Gastroesophageal sphincter (tissue), 3 donors: Measurements from ENCODE around the gene MMP17.

ENCODE experiments used
- CTCF ChIP-seq, 4 experiments: fragments of 200-600 bp in 2 of 4; fragments of 450-650 bp in 2 of 4; sonication (generic) in 1 of 4; IDR thresholded peaks; one replicate each; pipeline ENCODE4 v1.5.1; 2017 to 2019; ENCODE audit warnings: antibody characterized with exemption in 4 of 4, mild to moderate bottlenecking in 2 of 4, moderate library complexity in 2 of 4
- EP300 ChIP-seq: sonication (generic); formaldehyde crosslinking; IDR thresholded peaks from one replicate; pipeline ENCODE4 v1.6.1; 2017; ENCODE audit warnings: antibody characterized with exemption, mild to moderate bottlenecking
- POLR2A ChIP-seq, 2 donors: fragments of 450-650 bp; IDR thresholded peaks; one replicate each; pipeline ENCODE4 v1.6.1; 2017; ENCODE audit warnings: antibody characterized with exemption in 2 of 2, mild to moderate bottlenecking in 2 of 2, moderate library complexity in 1 of 2

GRCh38 chr12:131787143-131787660 is 41.0 kb upstream of the MMP17 start:
- no peak for TF ChIP-seq CTCF (IDR thresholded peaks at IDR 0.05)
- no peak for TF ChIP-seq POLR2A (IDR thresholded peaks at IDR 0.05)
- no peak for TF ChIP-seq EP300
